Activated T-helper 2 cell treated with anti-CD3 and anti-CD28 coated beads, Interferon-gamma antibody, Interleukin-2, Interleukin-4, amounts not matched to agents 10 μg/mL and 5 μg/mL and 100 μg/mL, durations not matched to agents 14 hours and 24 hours and 36 hours (primary cell): Measurements from ENCODE around the gene TMEM109. TPM values are rescaled to one million over a fixed set of nuclear protein-coding genes. Genes with fewer than 3 reads are reported as not detected.

Experiments used
- DNase-seq: peaks from one replicate; pipeline ENCODE4 v3.0.0; 2021; ENCODE audit warnings: low spot score
- H3K27ac Mint-ChIP-seq: one replicate; pipeline ENCODE4 v1.8.0; 2021; ENCODE audit warnings: mixed read lengths
- H3K27me3 Mint-ChIP-seq: one replicate; pipeline ENCODE4 v1.8.0; 2021; ENCODE audit warnings: low read depth, mixed read lengths
- H3K36me3 Mint-ChIP-seq: one replicate; pipeline ENCODE4 v1.8.0; 2021; ENCODE audit warnings: low read depth, mixed read lengths
- H3K4me1 Mint-ChIP-seq: one replicate; pipeline ENCODE4 v1.8.0; 2021; ENCODE audit warnings: low read depth, mixed read lengths
- H3K4me3 Mint-ChIP-seq: one replicate; pipeline ENCODE4 v1.8.0; 2021; ENCODE audit warnings: low read depth, mild to moderate bottlenecking, moderate library complexity, mixed read lengths
- H3K9me3 Mint-ChIP-seq: one replicate; pipeline ENCODE4 v1.8.0; 2021; ENCODE audit warnings: mixed read lengths
- intact Hi-C: fragments of 100-400 bp; cut with micrococcal nuclease; formaldehyde crosslinking; loops from one replicate; pipeline ENCODE4 v1.15.1; 2023
- total RNA-seq: library from RNA; stranded (reverse); gene quantifications from 2 replicates; pipeline ENCODE4 v1.2.3, GENCODE V29; 2022

The TMEM109 gene
- total RNA-seq: 112 and 120 TPM in 2 replicates

GRCh38 chr11:60913793-60914632, at the start of gene TMEM109:
TSS of gene TMEM109 (plus strand) at chr11:60914158. CDS start at chr11:60919694, 5,536 bp downstream.
- intact Hi-C loops: loop anchor here (2.0 to 5.0 kb wide), 3 partner anchors 65 to 198 kb away; no protein-coding TSS in a partner anchor
- Mint-ChIP-seq H3K4me3 (peak within 1 kb of the TSS; percentile 99), H3K4me1 (peaks cover 56% of the 10 kb centered on the region), H3K9me3 (no peaks in the 10 kb centered on the region), H3K27me3 (peaks cover 4% of the 10 kb centered on the region), H3K27ac (peak within 1 kb of the TSS; percentile 99), H3K36me3 (peaks cover 14% of the 10 kb centered on the region)
- DNase-seq: peak; percentile 85

- no peaks in the 10 kb centered on the region for H3K36me3 Mint-ChIP-seq
- no peaks in the 10 kb centered on the region for H3K27me3 Mint-ChIP-seq
- H3K9me3 Mint-ChIP-seq: no peaks in the 10 kb centered on the region
- no peak overlapping the region for H3K4me3 Mint-ChIP-seq
- peaks cover 47% of the 10 kb centered on the region for H3K4me1 Mint-ChIP-seq
- H3K27ac Mint-ChIP-seq: no peak overlapping the region
- no peak for DNase-seq
- intact Hi-C loops: no loop called here
Observed at GRCh38 chr11:60864856-60865513, 49.0 kb upstream of the TMEM109 start.

GRCh38 chr11:60866911-60867870, 46.8 kb upstream of the TMEM109 start, which contains the start of gene ZP1:
TSS of gene ZP1 (plus strand) at chr11:60867542. CDS start at chr11:60867562, 20 bp downstream.
- no peaks in the 10 kb centered on the region for H3K9me3 Mint-ChIP-seq
- no peaks in the 10 kb centered on the region for H3K27me3 Mint-ChIP-seq
- no peak for DNase-seq
- no peak within 1 kb of the TSS for H3K4me3 Mint-ChIP-seq
- intact Hi-C loops: no loop called here
- H3K4me1 Mint-ChIP-seq: peaks cover 65% of the 10 kb centered on the region
- H3K27ac Mint-ChIP-seq: no peak within 1 kb of the TSS
- no peaks in the 10 kb centered on the region for H3K36me3 Mint-ChIP-seq

GRCh38 chr11:60867871-60868681, 45.9 kb upstream of the TMEM109 start:
- no peak overlapping the region for H3K4me3 Mint-ChIP-seq
- no peaks in the 10 kb centered on the region for H3K36me3 Mint-ChIP-seq
- peaks cover 73% of the 10 kb centered on the region for H3K4me1 Mint-ChIP-seq
- no peak overlapping the region for H3K27ac Mint-ChIP-seq
- intact Hi-C loops: no loop called here
- no peak for DNase-seq
- H3K27me3 Mint-ChIP-seq: no peaks in the 10 kb centered on the region
- no peaks in the 10 kb centered on the region for H3K9me3 Mint-ChIP-seq

GRCh38 chr11:60868682-60869450, 45.1 kb upstream of the TMEM109 start:
- no peak for DNase-seq
- H3K27ac Mint-ChIP-seq: peak overlapping the region; percentile 18

GRCh38 chr11:60869451-60869825, 44.5 kb upstream of the TMEM109 start:
- Mint-ChIP-seq H3K36me3 (peaks cover 5% of the 10 kb centered on the region), H3K4me3 (no peak overlapping the region), H3K4me1 (peaks cover 75% of the 10 kb centered on the region), H3K27me3 (no peaks in the 10 kb centered on the region), H3K9me3 (no peaks in the 10 kb centered on the region), H3K27ac (no peak overlapping the region)
- DNase-seq: no peak
- intact Hi-C loops: no loop called here

More at GRCh38 chr11:60868682-60869450, 45.1 kb upstream of the TMEM109 start:
- no peaks in the 10 kb centered on the region for H3K36me3 Mint-ChIP-seq
- no peak overlapping the region for H3K4me3 Mint-ChIP-seq
- no peaks in the 10 kb centered on the region for H3K9me3 Mint-ChIP-seq
- no peaks in the 10 kb centered on the region for H3K27me3 Mint-ChIP-seq
- peaks cover 75% of the 10 kb centered on the region for H3K4me1 Mint-ChIP-seq
- intact Hi-C loops: no loop called here

GRCh38 chr11:60870276-60870675, 43.7 kb upstream of the TMEM109 start:
- intact Hi-C loops: loop anchor here (5.0 kb wide), 1 partner anchor 38 kb away; no protein-coding TSS in a partner anchor
- H3K4me1 Mint-ChIP-seq: peaks cover 71% of the 10 kb centered on the region
- no peak overlapping the region for H3K4me3 Mint-ChIP-seq
- H3K9me3 Mint-ChIP-seq: no peaks in the 10 kb centered on the region
- no peaks in the 10 kb centered on the region for H3K27me3 Mint-ChIP-seq
- no peak overlapping the region for H3K27ac Mint-ChIP-seq
- DNase-seq: no peak
- peaks cover 5% of the 10 kb centered on the region for H3K36me3 Mint-ChIP-seq

GRCh38 chr11:60870733-60871377, 43.1 kb upstream of the TMEM109 start:
- H3K9me3 Mint-ChIP-seq: no peaks in the 10 kb centered on the region
- no peaks in the 10 kb centered on the region for H3K27me3 Mint-ChIP-seq
- intact Hi-C loops: loop anchor here (5.0 kb wide), 1 partner anchor 39 kb away; no protein-coding TSS in a partner anchor
- H3K4me1 Mint-ChIP-seq: peaks cover 68% of the 10 kb centered on the region
- H3K4me3 Mint-ChIP-seq: no peak overlapping the region
- peak overlapping the region; percentile 55 for H3K27ac Mint-ChIP-seq
- peaks cover 5% of the 10 kb centered on the region for H3K36me3 Mint-ChIP-seq
- DNase-seq: no peak

GRCh38 chr11:60871378-60872061, 42.4 kb upstream of the TMEM109 start:
- Mint-ChIP-seq H3K4me3 (no peak overlapping the region), H3K9me3 (no peaks in the 10 kb centered on the region), H3K27ac (peak overlapping the region; percentile 55), H3K4me1 (peaks cover 65% of the 10 kb centered on the region), H3K36me3 (peaks cover 8% of the 10 kb centered on the region), H3K27me3 (no peaks in the 10 kb centered on the region)
- peak; percentile 31 for DNase-seq
- intact Hi-C loops: loop anchor here (5.0 kb wide), 1 partner anchor 39 kb away; no protein-coding TSS in a partner anchor

GRCh38 chr11:60872124-60872960, 41.6 kb upstream of the TMEM109 start:
- Mint-ChIP-seq H3K4me3 (no peak overlapping the region), H3K4me1 (peaks cover 62% of the 10 kb centered on the region)
- intact Hi-C loops: loop anchor here (5.0 kb wide), 1 partner anchor 40 kb away; no protein-coding TSS in a partner anchor

More at GRCh38 chr11:60872124-60872960, 41.6 kb upstream of the TMEM109 start:
- Mint-ChIP-seq H3K27ac (no peak overlapping the region), H3K27me3 (no peaks in the 10 kb centered on the region), H3K9me3 (no peaks in the 10 kb centered on the region), H3K36me3 (peaks cover 12% of the 10 kb centered on the region)
- no peak for DNase-seq
